PC-3 (cell line): ENCODE results near the gene LRRTM1. TPM values are rescaled to one million over a fixed set of nuclear protein-coding genes. Genes with fewer than 3 reads are reported as not detected.

Source experiments
- ATAC-seq: fragments of 200-7000 bp; cut with Tn5 transposase; 2 replicates; pipeline ENCODE4 v1.9.1; 2020; ENCODE audit warnings: mild to moderate bottlenecking, moderate library complexity
- BruUV-seq: library from RNA; stranded (reverse); fragments of 400-500 nt; replicated peaks from 2 replicates; lab custom pipeline; 2021; lab: Mats Ljungman, UMichigan
- CTCF ChIA-PET: fragments of 300-600 bp; sonication (Branson Sonifier 250); formaldehyde crosslinking; loops from one replicate; lab custom pipeline; 2022; ENCODE audit warnings: antibody characterized with exemption; lab: Charles Lee
- POLR2A ChIA-PET: fragments of 300-600 bp; sonication (Branson Sonifier 250); formaldehyde crosslinking; loops from one replicate; lab custom pipeline; 2022; ENCODE audit warnings: antibody characterized with exemption; ENCODE audit not compliant: unreplicated experiment; lab: Charles Lee
- DNase-seq: peaks from one replicate; pipeline ENCODE4 v3.0.0-alpha.2; 2015
- H2AFZ ChIP-seq: fragments of 300-600 bp; sonication (generic); 2 replicates; pipeline ENCODE4 v1.6.0; 2016; ENCODE audit warnings: antibody characterized with exemption, low read length
- H3F3A ChIP-seq: fragments of 300-600 bp; sonication (generic); one replicate; pipeline ENCODE4 v1.6.0; 2017; ENCODE audit warnings: antibody characterized with exemption, low read length, control low read depth, mild to moderate bottlenecking; ENCODE audit not compliant: unreplicated experiment
- H3K27ac ChIP-seq: fragments of 300-600 bp; sonication (generic); 2 replicates; pipeline ENCODE4 v1.5.1; 2016; ENCODE audit warnings: mild to moderate bottlenecking, low read length
- H3K27me3 ChIP-seq: fragments of 300-600 bp; sonication (generic); 2 replicates; pipeline ENCODE4 v1.6.1; 2016; ENCODE audit warnings: low read length, mixed read lengths
- H3K36me3 ChIP-seq: fragments of 300-600 bp; sonication (generic); 2 replicates; pipeline ENCODE4 v1.6.1; 2016; ENCODE audit warnings: low read depth, mixed run types, low read length, mixed read lengths
- H3K4me1 ChIP-seq: fragments of 300-600 bp; sonication (generic); 2 replicates; pipeline ENCODE4 v1.5.1; 2016; ENCODE audit warnings: low read length; ENCODE audit not compliant: insufficient read depth
- H3K4me2 ChIP-seq: fragments of 300-600 bp; sonication (generic); 2 replicates; pipeline ENCODE4 v1.6.0; 2016; ENCODE audit warnings: low read length
- H3K4me3 ChIP-seq: fragments of 300-600 bp; sonication (generic); 2 replicates; pipeline ENCODE4 v1.5.1; 2016; ENCODE audit warnings: mild to moderate bottlenecking, low read length, mixed read lengths
- H3K79me2 ChIP-seq: fragments of 300-600 bp; sonication (generic); 2 replicates; pipeline ENCODE4 v1.6.1; 2017; ENCODE audit warnings: low read length, mixed read lengths
- H3K9ac ChIP-seq: fragments of 300-600 bp; sonication (generic); 2 replicates; pipeline ENCODE4 v1.6.0; 2016; ENCODE audit warnings: mild to moderate bottlenecking, low read length
- H3K9me2 ChIP-seq: fragments of 300-600 bp; sonication (generic); replicated peaks from 2 replicates; pipeline ENCODE4 v1.6.1; 2016; ENCODE audit warnings: mixed run types, low read length, mixed read lengths
- H3K9me3 ChIP-seq: fragments of 300-600 bp; sonication (generic); 2 replicates; pipeline ENCODE4 v1.6.1; 2016; ENCODE audit warnings: low read length, mixed read lengths
- H4K20me1 ChIP-seq: fragments of 300-600 bp; sonication (generic); 2 replicates; pipeline ENCODE4 v1.6.1; 2016; ENCODE audit warnings: low read length, mixed read lengths
- CTCF ChIP-seq: fragments of 300-600 bp; sonication (generic); conservative IDR thresholded peaks from 2 replicates; pipeline ENCODE4 v1.5.1; 2017; ENCODE audit warnings: antibody characterized with exemption, low read depth, mild to moderate bottlenecking, low read length
- EZH2 ChIP-seq: fragments of 300-600 bp; sonication (generic); IDR thresholded peaks from one replicate; pipeline ENCODE4 v1.6.1; 2017; ENCODE audit warnings: antibody characterized with exemption, mild to moderate bottlenecking, low read length; ENCODE audit not compliant: unreplicated experiment
- EZH2phosphoT487 ChIP-seq: fragments of 300-600 bp; sonication (generic); IDR thresholded peaks from 2 replicates; pipeline ENCODE4 v1.6.1; 2018; ENCODE audit warnings: mild to moderate bottlenecking, antibody characterized with exemption, low read length, borderline replicate concordance
- intact Hi-C: fragments of 100-400 bp; cut with micrococcal nuclease; formaldehyde crosslinking; loops from 2 replicates; pipeline ENCODE4 v1.9.0; 2023
- total RNA-seq: library from RNA; depleted of rRNA; stranded (reverse); fragments of >200 nt; gene quantifications from 2 replicates; pipeline ENCODE4 v1.2.3, GENCODE V29; 2014

LRRTM1 gene
- total RNA-seq, 1 experiment from 2014 or later: not detected

- Histone ChIP-seq H3K4me3 (no peak overlapping the region), H4K20me1 (no peaks in the 10 kb centered on the region), H2AFZ (no peak overlapping the region), H3K9me2 (no peaks in the 10 kb centered on the region), H3K9me3 (no peaks in the 10 kb centered on the region), H3K79me2 (no peaks in the 10 kb centered on the region), H3K4me1 (no peaks in the 10 kb centered on the region), H3K9ac (no peak overlapping the region), H3K4me2 (no peak overlapping the region), H3K36me3 (no peaks in the 10 kb centered on the region), H3F3A (no peaks in the 10 kb centered on the region), H3K27ac (no peak overlapping the region), H3K27me3 (peaks cover 26% of the 10 kb centered on the region; the same call in 1 of the 2 replicates)
- intact Hi-C loops: loop anchor here (1.0 kb wide), 1 partner anchor 173 kb away; no protein-coding TSS in a partner anchor
- DNase-seq (peak; percentile 8), ATAC-seq (no peak)
- TF ChIP-seq CTCF (peak; percentile 56), EZH2phosphoT487 (no peak), EZH2 (no peak)
- ChIA-PET POLR2A (no interaction called here), CTCF (interaction anchor here (1.0 kb wide), 1 partner anchor 173 kb away, joined by 3 read pairs; no protein-coding TSS in a partner anchor)
- no TSS peak for BruUV-seq
Observed at GRCh38 chr2:80326214-80326613, 21.7 kb upstream of the LRRTM1 start.

DNA sequence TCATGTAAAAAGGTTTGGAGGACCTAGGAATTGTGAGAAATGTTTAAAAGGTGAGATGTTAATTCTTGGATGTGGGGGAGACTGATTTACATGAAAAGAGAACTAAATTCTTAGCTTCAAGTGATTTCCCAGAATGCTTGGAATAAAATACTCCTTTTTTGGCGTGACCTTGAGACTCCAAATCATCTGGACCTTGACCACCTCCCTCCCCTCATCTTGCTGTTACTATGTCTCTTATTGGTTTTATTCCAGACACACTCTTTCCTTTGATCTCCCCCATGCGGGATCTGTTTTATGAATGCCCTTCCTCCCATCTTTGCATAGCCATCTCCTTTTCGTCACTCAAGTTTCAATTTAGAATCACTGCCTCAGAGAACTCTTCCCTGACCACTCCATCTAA is 20.0 kb upstream of the LRRTM1 start:
- TF ChIP-seq CTCF (no peak), EZH2 (no peak), EZH2phosphoT487 (no peak)
- CTCF ChIA-PET: no interaction called here
- no peak overlapping the region for H2AFZ ChIP-seq
- ATAC-seq: no peak
- H3K27ac ChIP-seq: no peak overlapping the region
- peaks cover 23% of the 10 kb centered on the region; the same call in 1 of the 2 replicates for H3K27me3 ChIP-seq
- H3K9ac ChIP-seq: no peak overlapping the region
- H3K9me3 ChIP-seq: no peaks in the 10 kb centered on the region
- H3K4me1 ChIP-seq: no peaks in the 10 kb centered on the region
- H4K20me1 ChIP-seq: no peaks in the 10 kb centered on the region
- H3F3A ChIP-seq: no peaks in the 10 kb centered on the region
- POLR2A ChIA-PET: no interaction called here
- H3K9me2 ChIP-seq: no peaks in the 10 kb centered on the region
- no peaks in the 10 kb centered on the region for H3K79me2 ChIP-seq
- DNase-seq: no peak
- intact Hi-C loops: no loop called here
- no TSS peak for BruUV-seq
- H3K4me2 ChIP-seq: no peak overlapping the region
- H3K36me3 ChIP-seq: no peaks in the 10 kb centered on the region
- H3K4me3 ChIP-seq: no peak overlapping the region

- POLR2A ChIA-PET: no interaction called here
- intact Hi-C loops: no loop called here
Observed at GRCh38 chr2:80323610-80324009, 19.1 kb upstream of the LRRTM1 start.

More at GRCh38 chr2:80323610-80324009, 19.1 kb upstream of the LRRTM1 start:
- TF ChIP-seq CTCF (no peak), EZH2phosphoT487 (no peak), EZH2 (no peak)
- Histone ChIP-seq H3K9me3 (no peaks in the 10 kb centered on the region), H3K4me3 (no peak overlapping the region), H3K36me3 (no peaks in the 10 kb centered on the region), H3K79me2 (no peaks in the 10 kb centered on the region), H3F3A (no peaks in the 10 kb centered on the region), H3K27me3 (peaks cover 23% of the 10 kb centered on the region; the same call in 1 of the 2 replicates), H3K4me2 (no peak overlapping the region), H3K4me1 (no peaks in the 10 kb centered on the region), H3K27ac (no peak overlapping the region), H4K20me1 (no peaks in the 10 kb centered on the region), H3K9me2 (no peaks in the 10 kb centered on the region), H2AFZ (no peak overlapping the region), H3K9ac (no peak overlapping the region)
- BruUV-seq: no TSS peak
- ATAC-seq (no peak), DNase-seq (no peak)
- CTCF ChIA-PET: no interaction called here
